ENCODE results near the gene TNK2.

DNA sequence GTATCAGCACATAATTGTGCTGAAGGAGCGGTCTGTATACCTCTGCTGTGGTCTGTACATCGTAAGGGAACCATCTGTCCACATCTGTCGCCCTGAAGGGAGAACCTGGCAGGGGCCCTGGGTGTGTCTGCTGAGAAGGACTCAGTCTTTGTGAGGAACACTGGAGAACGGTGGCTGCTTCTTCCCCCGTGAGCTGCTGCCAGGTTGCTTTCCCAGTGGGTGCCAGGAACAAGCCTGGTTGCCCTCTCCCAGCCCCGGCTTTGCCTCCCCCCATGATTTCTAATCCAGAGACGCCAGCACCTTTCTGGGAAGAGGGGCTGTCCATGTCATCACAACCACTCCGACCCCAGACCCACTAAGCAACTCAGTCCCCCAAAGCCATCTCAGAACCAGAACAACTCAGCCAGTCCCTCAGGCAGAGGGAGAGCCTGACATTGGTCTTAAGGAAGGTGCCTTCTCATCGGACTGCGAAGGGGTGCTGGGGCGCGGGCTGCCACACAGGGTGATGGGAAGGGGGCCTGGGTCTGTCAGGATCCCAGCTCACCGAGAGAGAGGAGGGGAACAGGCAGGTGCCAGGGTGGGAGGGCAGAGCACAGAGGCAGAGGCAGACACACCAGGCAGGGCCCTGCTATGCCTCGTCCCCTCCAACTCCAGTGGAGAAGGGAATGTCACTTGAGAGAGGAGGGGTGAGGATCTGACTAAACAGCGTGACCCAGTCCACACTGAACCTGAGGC is 8.5 kb downstream of the TNK2 start:
- TF ChIP-seq, protein P1, sequence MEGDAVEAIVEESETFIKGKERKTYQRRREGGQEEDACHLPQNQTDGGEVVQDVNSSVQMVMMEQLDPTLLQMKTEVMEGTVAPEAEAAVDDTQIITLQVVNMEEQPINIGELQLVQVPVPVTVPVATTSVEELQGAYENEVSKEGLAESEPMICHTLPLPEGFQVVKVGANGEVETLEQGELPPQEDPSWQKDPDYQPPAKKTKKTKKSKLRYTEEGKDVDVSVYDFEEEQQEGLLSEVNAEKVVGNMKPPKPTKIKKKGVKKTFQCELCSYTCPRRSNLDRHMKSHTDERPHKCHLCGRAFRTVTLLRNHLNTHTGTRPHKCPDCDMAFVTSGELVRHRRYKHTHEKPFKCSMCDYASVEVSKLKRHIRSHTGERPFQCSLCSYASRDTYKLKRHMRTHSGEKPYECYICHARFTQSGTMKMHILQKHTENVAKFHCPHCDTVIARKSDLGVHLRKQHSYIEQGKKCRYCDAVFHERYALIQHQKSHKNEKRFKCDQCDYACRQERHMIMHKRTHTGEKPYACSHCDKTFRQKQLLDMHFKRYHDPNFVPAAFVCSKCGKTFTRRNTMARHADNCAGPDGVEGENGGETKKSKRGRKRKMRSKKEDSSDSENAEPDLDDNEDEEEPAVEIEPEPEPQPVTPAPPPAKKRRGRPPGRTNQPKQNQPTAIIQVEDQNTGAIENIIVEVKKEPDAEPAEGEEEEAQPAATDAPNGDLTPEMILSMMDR (IDR thresholded peaks at IDR 0.05; ENCODE audit: borderline replicate concordance, extremely low read depth, low read length, poor library complexity, severe bottlenecking) = no peak
- TF ChIP-seq EZH2 (IDR thresholded peaks at IDR 0.05; ENCODE audit: borderline replicate concordance, low read depth, low read length, severe bottlenecking) = no peak

All from DND-41 (cell line).